Kidney glomerular epithelial cell (primary cell): ENCODE measurements around the gene ZNF609.
"Not testable (repeated sequence)": the region's sequence is repeated elsewhere in the genome, so short reads cannot be mapped to it uniquely, and the experiment has no call there.

Experiments
- DNase-seq: peaks from one replicate; lab custom pipeline; 2025; lab: John Stamatoyannopoulos, UW

ZNF609 gene

GRCh38 chr15:64583519-64583918 is 123.1 kb downstream of the ZNF609 start:
- no peak for DNase-seq

- DNase-seq, result no peak
Measured at GRCh38 chr15:64583983-64584382, 123.6 kb downstream of the ZNF609 start.

- DNase-seq, result no peak
Measured at GRCh38 chr15:64586259-64586870, 126.0 kb downstream of the ZNF609 start.

- DNase-seq, result no peak
Measured at GRCh38 chr15:64586984-64587383, 126.6 kb downstream of the ZNF609 start.

GRCh38 chr15:64589435-64590084 is 129.2 kb downstream of the ZNF609 start:
- no peak for DNase-seq

GRCh38 chr15:64592845-64593244 is 132.5 kb downstream of the ZNF609 start:
- DNase-seq, result not testable (repeated sequence)

- peak; percentile 32 for DNase-seq
Measured at GRCh38 chr15:64596701-64597476, 136.5 kb downstream of the ZNF609 start.

- DNase-seq, result no peak
Measured at GRCh38 chr15:64597477-64597822, 137.1 kb downstream of the ZNF609 start.

- DNase-seq, result no peak
Measured at GRCh38 chr15:64599226-64599625, 138.8 kb downstream of the ZNF609 start.

GRCh38 chr15:64599716-64600115 is 139.3 kb downstream of the ZNF609 start:
- no peak for DNase-seq

- no peak for DNase-seq
Measured at GRCh38 chr15:64600794-64601193, 140.4 kb downstream of the ZNF609 start.

- DNase-seq, result no peak
Measured at GRCh38 chr15:64604319-64604718, 143.9 kb downstream of the ZNF609 start.

- not testable (repeated sequence) for DNase-seq
Measured at GRCh38 chr15:64607416-64607815, 147.0 kb downstream of the ZNF609 start.

GRCh38 chr15:64610257-64610919 is 150.0 kb downstream of the ZNF609 start:
- DNase-seq, result no peak

- no peak for DNase-seq
Measured at GRCh38 chr15:64611085-64611725, 150.8 kb downstream of the ZNF609 start.

GRCh38 chr15:64614519-64614918 is 154.1 kb downstream of the ZNF609 start:
- DNase-seq, result no peak

- DNase-seq, result no peak
Measured at GRCh38 chr15:64617727-64618126, 157.3 kb downstream of the ZNF609 start.

- DNase-seq, result no peak
Measured at GRCh38 chr15:64618138-64618537, 157.8 kb downstream of the ZNF609 start.

- no peak for DNase-seq
Measured at GRCh38 chr15:64618540-64618939, 158.2 kb downstream of the ZNF609 start.

GRCh38 chr15:64619880-64620839 is 159.8 kb downstream of the ZNF609 start:
- no peak for DNase-seq

GRCh38 chr15:64621056-64621455 is 160.7 kb downstream of the ZNF609 start:
- no peak for DNase-seq
